Occipital lobe (tissue), 2 donors: ENCODE results near the gene DAPL1. TPM values are rescaled to one million over a fixed set of nuclear protein-coding genes. Genes with fewer than 3 reads are reported as not detected.
"Not testable (repeated sequence)": the region's sequence is repeated elsewhere in the genome, so short reads cannot be mapped to it uniquely, and the experiment has no call there.

Experiments
- DNase-seq: peaks from one replicate; lab custom pipeline; 2025; lab: John Stamatoyannopoulos, UW
- total RNA-seq: library from RNA; depleted of rRNA; stranded (reverse); fragments of >200 nt; gene quantifications from one replicate; pipeline ENCODE4 v1.2.3, GENCODE V29; 2014

DAPL1 gene
- total RNA-seq, 1 donor from 2014 or later = not detected

- no peak for DNase-seq
Observed at GRCh38 chr2:158822193-158822592, 27.1 kb downstream of the DAPL1 start.

- DNase-seq = no peak
Observed at GRCh38 chr2:158823486-158824237, 28.5 kb downstream of the DAPL1 start.

- no peak for DNase-seq
Observed at GRCh38 chr2:158825021-158825420, 29.9 kb downstream of the DAPL1 start.

GRCh38 chr2:158826965-158827364 lies 31.8 kb downstream of the DAPL1 start:
- DNase-seq = no peak

GRCh38 chr2:158828378-158829164 lies 33.5 kb downstream of the DAPL1 start:
- no peak for DNase-seq

GRCh38 chr2:158829167-158829566 lies 34.0 kb downstream of the DAPL1 start:
- no peak for DNase-seq

- no peak for DNase-seq
Observed at GRCh38 chr2:158830201-158830600, 35.1 kb downstream of the DAPL1 start.

- no peak for DNase-seq
Observed at GRCh38 chr2:158835431-158835830, 40.3 kb downstream of the DAPL1 start.

GRCh38 chr2:158837645-158838044 lies 42.5 kb downstream of the DAPL1 start:
- no peak for DNase-seq

- no peak for DNase-seq
Observed at GRCh38 chr2:158841850-158842249, 46.7 kb downstream of the DAPL1 start.

GRCh38 chr2:158845444-158845843 lies 50.3 kb downstream of the DAPL1 start:
- DNase-seq = no peak

GRCh38 chr2:158845859-158846258 lies 50.7 kb downstream of the DAPL1 start:
- DNase-seq = no peak

GRCh38 chr2:158847526-158847925 lies 52.4 kb downstream of the DAPL1 start:
- DNase-seq = not testable (repeated sequence)

- not testable (repeated sequence) for DNase-seq
Observed at GRCh38 chr2:158848031-158848970, 53.2 kb downstream of the DAPL1 start.

- not testable (repeated sequence) for DNase-seq
Observed at GRCh38 chr2:158860179-158860578, 65.1 kb downstream of the DAPL1 start.

- not testable (repeated sequence) for DNase-seq
Observed at GRCh38 chr2:158861626-158862025, 66.5 kb downstream of the DAPL1 start.

GRCh38 chr2:158865469-158865868 lies 70.4 kb downstream of the DAPL1 start:
- not testable (repeated sequence) for DNase-seq
